ENCODE measurements around the gene EFHD1.
"Not testable (repeated sequence)": the region's sequence is repeated elsewhere in the genome, so short reads cannot be mapped to it uniquely, and the experiment has no call there.

The EFHD1 gene

DNA sequence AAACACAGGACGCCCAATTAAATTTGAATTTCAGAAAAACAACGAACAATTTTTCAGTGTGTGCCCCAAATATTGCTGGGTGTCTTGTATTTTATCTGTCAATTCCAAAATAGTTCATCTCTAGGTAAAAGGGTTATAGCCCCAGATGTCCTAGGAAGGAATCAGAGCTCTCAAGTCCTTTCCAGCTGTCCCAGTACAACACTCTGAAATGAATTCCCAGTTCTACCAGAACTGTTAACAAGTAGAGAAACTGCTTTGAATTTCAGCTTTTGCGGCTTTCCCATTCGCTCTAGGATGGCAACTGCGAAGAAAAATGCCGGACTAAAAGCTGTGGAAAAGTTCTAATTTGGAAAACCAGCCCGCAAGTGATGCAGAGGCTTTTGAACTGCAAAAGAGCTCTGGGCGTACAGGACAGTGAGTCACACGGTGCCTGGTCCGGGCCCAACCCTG, 63.2 kb downstream of the EFHD1 start:
- no peak for DNase-seq (ENCODE audit: low read depth)

DNA sequence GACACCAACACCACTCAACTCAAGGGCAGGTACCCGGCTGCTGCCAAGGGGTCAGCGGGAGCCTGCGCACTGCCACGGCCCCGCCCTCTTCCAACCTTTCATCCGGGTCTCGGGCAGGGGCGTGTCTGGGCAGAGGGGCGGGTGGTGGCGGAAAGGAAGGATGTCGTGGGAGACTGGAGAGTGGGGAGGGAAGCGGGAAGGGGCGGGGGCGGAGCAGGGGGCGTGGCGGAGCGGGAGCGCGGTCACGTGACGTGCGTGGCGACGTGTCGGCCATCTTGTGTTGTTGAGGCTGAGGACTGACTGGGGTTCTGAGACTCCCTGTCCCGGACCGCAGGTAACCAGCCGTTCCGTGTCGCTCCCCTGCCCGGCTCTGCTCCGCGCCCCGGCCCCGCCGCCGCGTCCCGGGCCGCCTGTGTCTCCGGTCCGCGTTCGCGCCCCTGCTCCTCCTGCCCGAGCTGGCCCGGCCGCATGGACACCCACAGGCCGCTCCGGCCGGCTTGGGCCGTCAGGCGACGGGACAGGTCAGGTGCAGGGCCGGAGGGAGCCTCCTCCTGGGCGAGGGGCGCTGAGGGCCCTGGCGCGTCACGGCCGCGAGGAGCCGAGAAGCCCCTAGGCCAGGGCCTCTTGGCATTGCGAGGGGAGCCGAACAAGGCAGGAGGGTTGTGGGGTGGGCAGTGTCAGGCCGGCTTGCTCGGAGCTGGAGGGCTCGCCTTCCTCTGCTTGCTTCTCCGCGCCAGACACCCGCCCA, 63.8 kb downstream of the EFHD1 start, which contains the start of gene GIGYF2:
TSS of gene GIGYF2 (plus strand) at position 273 of the 748 bp plus-strand sequence. CDS start 37,867 bp downstream, outside the sequence.
- peak; percentile 96 for DNase-seq (ENCODE audit: low read depth)

GRCh38 chr2:232697807-232698110, 64.4 kb downstream of the EFHD1 start:
- DNase-seq (ENCODE audit: low read depth), result no peak

GRCh38 chr2:232698556-232699091, 65.2 kb downstream of the EFHD1 start:
- no peak for DNase-seq (ENCODE audit: low read depth)

- DNase-seq (ENCODE audit: low read depth), result no peak
Measured at GRCh38 chr2:232699110-232699509, 65.7 kb downstream of the EFHD1 start.

DNA sequence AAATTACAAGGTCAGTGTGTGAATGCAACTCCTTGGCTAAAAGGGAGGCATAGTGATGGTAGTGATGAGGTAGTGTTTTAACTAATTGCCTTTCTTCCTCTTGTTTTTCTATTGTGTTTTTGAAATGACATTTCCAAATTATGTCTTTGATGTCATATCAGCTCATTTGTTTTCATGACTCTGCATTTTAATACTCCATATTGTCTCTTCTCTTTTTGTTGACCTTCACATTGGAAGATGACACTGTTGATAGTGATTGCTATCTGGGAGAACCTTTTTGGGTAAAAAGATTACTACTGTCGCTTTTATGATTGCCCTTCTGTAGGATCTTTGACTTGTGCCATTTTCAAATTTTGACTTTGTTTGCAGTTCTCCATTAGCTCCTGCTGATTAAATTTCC, 66.8 kb downstream of the EFHD1 start:
- DNase-seq (ENCODE audit: low read depth), result no peak

DNA sequence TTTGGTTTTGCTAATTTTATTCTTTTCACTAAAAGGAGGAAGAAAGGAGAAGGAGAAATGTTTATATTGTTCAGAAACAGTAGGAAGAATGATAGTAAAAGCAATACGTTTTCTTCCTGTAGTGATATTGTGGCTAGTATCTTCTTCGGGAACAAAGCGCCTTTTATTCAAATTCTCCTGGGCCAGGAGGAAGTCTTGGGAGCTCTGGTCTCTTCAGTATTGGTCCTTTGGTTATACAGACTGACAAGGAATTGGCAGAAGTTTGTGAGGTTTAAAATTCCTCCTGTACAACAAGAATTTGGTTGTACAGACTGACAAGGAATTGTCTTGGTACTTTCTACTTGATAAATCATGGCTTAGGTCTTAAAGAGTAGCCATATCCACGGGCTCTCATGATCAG, 73.7 kb downstream of the EFHD1 start:
- DNase-seq (ENCODE audit: low read depth), result no peak

- DNase-seq (ENCODE audit: low read depth), result no peak
Measured at GRCh38 chr2:232713505-232713904, 80.1 kb downstream of the EFHD1 start.

GRCh38 chr2:232714969-232715368, 81.6 kb downstream of the EFHD1 start:
- DNase-seq (ENCODE audit: low read depth), result no peak

DNA sequence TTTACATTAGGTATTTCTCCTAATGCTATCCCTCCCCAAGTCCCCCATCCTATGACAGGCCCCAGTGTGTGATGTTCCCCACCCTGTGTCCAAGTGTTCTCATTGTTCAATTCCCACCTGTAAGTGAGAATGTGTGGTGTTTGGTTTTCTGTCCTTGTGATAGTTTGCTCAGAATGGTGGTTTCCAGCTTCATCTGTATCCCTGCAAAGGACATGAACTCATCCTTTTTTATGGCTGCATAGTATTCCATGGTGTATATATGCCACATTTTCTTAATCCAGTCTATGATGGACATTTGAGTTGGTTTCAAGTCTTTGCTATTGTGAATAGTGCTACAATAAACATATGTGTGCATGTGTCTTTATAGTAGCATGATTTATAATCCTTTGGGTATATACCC, 86.7 kb downstream of the EFHD1 start:
- DNase-seq (ENCODE audit: low read depth), result not testable (repeated sequence)

- no peak for DNase-seq (ENCODE audit: low read depth)
Measured at GRCh38 chr2:232721261-232721660, 87.9 kb downstream of the EFHD1 start.

GRCh38 chr2:232721882-232722281, 88.5 kb downstream of the EFHD1 start:
- DNase-seq (ENCODE audit: low read depth), result no peak

GRCh38 chr2:232723027-232723426, 89.6 kb downstream of the EFHD1 start:
- no peak for DNase-seq (ENCODE audit: low read depth)

DNA sequence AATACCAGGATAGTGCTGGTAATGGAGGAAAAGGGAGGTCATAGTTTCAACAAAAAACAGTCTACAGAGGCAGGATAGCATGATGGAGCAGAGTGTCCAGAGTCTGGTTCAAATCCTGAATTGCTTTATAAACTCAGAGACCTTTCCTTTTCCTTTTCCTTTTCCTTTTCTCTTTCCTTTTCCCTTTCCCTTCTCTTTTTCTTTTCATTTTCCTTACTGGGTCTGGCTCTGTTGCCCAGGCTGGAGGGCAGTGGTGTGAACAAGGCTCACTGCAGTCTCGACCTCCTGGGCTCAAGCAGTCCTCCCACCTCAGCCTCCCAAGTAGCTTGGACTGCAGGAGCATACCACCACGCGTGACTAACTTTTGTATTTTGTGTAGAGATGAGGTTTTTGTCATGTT, 95.4 kb downstream of the EFHD1 start:
- no peak for DNase-seq (ENCODE audit: low read depth)

GRCh38 chr2:232731470-232731869, 98.1 kb downstream of the EFHD1 start:
- no peak for DNase-seq (ENCODE audit: low read depth)

Measured in iris pigment epithelial cell (primary cell).